Neural progenitor cell (in vitro differentiated cells): ENCODE data around the gene REPIN1.

Experiments used
- EZH2 ChIP-seq: fragments of 200-600 bp; sonication (generic); IDR thresholded peaks from 2 replicates; pipeline ENCODE4 v1.6.1; 2017; ENCODE audit warnings: antibody characterized with exemption, mild to moderate bottlenecking, moderate library complexity
- EZH2phosphoT487 ChIP-seq: fragments of 200-600 bp; sonication (generic); IDR thresholded peaks from 2 replicates; pipeline ENCODE4 v1.6.1; 2017; ENCODE audit warnings: antibody characterized with exemption
- TF ChIP-seq, protein P1 (sequence below): fragments of 200-600 bp; sonication (generic); IDR thresholded peaks from 2 replicates; pipeline ENCODE4 v1.5.1; 2017; ENCODE audit warnings: antibody characterized with exemption, mild to moderate bottlenecking

DNA sequence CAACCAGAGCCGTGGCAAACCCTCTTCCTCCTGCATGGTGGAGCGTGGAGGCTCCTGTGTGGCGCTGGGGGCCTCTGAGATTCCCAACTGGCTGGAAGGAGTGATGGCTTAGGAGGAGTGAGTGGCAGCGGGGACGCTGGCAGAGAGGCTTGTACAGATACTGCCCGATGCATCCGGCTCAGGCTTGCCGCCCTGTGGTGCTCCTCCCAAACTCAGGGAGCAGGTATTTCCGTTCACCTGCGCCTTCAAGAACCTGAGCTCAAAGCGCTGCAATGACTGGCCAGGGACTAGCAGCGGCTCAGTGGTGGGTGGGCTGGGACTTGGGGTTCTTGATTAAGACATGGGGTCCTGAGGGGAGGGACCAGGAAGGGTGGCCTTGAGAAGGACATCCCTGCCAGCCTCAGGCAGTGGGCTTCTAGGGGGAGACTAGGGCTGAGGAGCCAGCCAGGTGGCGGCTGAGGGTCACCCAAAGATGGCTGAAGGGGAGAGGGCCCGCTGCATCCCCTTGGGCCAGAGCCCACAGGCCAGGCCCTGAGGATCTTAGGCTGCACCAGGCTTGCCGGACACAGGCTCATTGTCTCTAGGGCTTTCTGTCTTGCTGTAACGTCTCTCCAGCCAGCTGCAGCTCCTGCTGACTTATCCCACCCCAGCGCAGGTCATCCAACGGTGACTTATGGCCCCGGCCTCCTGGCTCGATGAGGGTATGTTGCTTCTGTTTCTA is 13.7 kb downstream of the REPIN1 start:
- TF ChIP-seq, protein P1, sequence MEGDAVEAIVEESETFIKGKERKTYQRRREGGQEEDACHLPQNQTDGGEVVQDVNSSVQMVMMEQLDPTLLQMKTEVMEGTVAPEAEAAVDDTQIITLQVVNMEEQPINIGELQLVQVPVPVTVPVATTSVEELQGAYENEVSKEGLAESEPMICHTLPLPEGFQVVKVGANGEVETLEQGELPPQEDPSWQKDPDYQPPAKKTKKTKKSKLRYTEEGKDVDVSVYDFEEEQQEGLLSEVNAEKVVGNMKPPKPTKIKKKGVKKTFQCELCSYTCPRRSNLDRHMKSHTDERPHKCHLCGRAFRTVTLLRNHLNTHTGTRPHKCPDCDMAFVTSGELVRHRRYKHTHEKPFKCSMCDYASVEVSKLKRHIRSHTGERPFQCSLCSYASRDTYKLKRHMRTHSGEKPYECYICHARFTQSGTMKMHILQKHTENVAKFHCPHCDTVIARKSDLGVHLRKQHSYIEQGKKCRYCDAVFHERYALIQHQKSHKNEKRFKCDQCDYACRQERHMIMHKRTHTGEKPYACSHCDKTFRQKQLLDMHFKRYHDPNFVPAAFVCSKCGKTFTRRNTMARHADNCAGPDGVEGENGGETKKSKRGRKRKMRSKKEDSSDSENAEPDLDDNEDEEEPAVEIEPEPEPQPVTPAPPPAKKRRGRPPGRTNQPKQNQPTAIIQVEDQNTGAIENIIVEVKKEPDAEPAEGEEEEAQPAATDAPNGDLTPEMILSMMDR = no peak
- no peak for TF ChIP-seq EZH2
- TF ChIP-seq EZH2phosphoT487 = no peak
